Retinal pigment epithelial cell (primary cell): ENCODE data around the gene SCAPER.
"Not testable (repeated sequence)": the region's sequence is repeated elsewhere in the genome, so short reads cannot be mapped to it uniquely, and the experiment has no call there.

Source experiments
- DNase-seq: peaks from one replicate; pipeline ENCODE4 v3.0.0-alpha.2; 2010; ENCODE audit warnings: low read depth
- H3K4me3 ChIP-seq: 2 replicates; pipeline ENCODE4 v1.5.1; 2011; ENCODE audit warnings: mild to moderate bottlenecking, low read length, control low read depth, moderate library complexity
- CTCF ChIP-seq: conservative IDR thresholded peaks from 2 replicates; pipeline ENCODE4 v1.5.1; 2011; ENCODE audit warnings: low read depth, low read length, control low read depth, inconsistent platforms

SCAPER gene

DNA sequence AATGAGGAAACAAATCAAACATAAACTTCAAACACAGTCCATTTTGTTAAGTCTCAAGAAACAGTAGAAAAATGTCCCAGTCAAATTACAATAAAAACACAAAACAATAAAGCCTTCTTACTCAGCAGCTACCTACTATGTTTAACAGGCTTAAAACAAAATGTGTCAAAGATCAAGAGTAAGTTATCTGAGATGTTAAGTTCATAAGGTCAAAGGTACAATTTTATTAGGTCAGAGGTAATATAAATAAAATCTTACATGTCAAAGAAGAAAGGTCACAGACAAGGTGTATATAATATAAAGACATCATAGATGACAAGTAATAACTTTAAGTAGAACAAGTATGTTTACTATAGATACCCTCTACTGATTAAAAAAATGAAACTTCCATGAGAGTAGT, 208.3 kb downstream of the SCAPER start:
- H3K4me3 ChIP-seq, result no peak overlapping the region
- no peak for TF ChIP-seq CTCF
- DNase-seq, result no peak

DNA sequence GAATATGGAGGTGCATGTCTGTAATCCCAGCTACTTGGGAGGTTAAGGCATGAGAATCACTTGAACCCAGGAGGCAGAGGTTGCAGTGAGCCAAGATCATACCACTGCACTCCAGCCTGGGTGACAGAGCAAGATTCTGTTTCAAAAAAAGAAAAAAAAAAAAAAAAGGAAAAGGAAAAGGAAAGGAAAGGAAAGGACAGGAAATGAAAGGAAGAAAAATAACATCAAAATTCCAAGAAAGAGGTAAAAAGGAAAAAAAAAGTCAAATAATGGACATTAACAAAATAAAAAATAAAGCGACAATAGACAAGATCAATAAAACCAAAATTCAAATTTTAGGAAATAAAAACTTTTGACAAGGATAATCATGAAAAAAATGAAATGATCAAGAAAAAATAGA, 212.6 kb downstream of the SCAPER start:
- not testable (repeated sequence) for H3K4me3 ChIP-seq, DNase-seq

DNA sequence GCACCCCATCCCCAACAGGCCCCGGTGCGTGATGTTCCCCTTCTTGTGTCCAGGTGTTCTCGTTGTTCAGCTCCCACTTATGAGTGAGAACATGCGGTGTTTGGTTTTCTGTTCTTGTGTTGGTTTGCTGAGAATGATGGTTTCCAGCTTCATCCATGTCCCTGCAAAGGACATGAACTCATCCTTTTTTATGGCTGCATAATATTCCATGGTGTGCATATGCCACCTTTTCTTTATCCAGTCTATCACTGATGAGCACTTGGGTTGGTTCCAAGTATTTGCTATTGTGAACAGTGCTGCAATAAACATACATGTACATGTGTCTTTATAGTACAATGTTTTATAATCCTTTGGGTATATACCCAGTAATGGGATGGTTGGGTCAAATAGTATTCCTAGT, 217.5 kb downstream of the SCAPER start:
- H3K4me3 ChIP-seq, DNase-seq: not testable (repeated sequence)

DNA sequence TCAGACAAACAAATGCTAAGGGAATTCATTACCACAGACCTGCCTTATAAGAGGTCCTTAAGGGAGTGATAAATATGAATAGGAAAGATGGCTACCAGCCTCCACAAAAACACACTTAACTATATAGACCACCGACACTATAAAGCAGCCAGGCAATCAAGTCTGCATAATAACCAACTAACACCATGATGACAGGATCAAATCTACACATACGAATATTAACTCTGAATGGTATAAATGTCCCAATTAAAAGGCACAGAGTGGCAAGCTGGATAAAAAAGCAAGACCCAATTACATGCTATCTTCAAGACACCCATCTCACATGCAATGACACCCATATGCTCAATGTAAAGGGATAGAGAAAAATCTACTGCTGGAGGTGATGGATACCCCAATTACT, 221.1 kb downstream of the SCAPER start:
- DNase-seq, result no peak
- H3K4me3 ChIP-seq, result no peak overlapping the region
- no peak for TF ChIP-seq CTCF

DNA sequence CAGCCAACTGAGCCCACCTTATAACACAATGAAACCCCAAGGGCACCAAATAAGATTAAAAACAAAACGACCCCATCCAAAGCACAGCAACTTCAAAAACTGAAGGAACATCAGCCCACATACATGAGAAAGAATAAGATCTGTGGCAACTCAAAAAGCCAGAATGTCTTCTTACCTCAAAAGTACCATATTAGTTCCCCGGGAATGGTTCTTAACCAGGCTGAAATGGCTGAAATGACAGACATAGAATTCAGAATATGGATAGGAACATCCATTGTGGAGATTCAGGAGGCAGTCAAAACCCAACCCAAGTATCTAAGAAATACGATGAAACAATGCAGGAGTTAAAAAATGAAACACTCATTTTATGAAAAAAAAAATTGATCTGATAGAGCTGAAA, 222.3 kb downstream of the SCAPER start:
- no peak for TF ChIP-seq CTCF

DNA sequence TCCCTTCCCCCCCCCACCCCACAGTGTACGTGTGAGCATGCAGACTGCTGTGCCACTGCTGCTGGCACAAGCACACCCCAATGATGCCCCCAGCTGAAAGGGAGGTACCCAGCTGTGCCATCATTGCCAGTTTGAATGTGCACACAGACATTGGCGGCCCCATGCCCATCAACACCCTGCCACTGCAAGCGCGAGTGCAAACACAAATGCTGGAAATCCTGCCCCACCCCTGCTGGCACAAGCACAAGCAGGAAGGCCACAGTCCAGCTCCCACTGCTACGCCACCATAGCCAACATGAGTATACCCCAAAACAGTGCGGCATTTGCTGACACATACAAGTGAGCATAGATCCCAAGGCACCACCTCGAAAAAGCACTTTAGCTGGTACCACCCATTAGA, 222.9 kb downstream of the SCAPER start:
- TF ChIP-seq CTCF, result no peak
- no peak overlapping the region for H3K4me3 ChIP-seq
- DNase-seq, result no peak

More for the DNA sequence above, 222.3 kb downstream of the SCAPER start:
- DNase-seq, result no peak
- H3K4me3 ChIP-seq, result no peak overlapping the region

DNA sequence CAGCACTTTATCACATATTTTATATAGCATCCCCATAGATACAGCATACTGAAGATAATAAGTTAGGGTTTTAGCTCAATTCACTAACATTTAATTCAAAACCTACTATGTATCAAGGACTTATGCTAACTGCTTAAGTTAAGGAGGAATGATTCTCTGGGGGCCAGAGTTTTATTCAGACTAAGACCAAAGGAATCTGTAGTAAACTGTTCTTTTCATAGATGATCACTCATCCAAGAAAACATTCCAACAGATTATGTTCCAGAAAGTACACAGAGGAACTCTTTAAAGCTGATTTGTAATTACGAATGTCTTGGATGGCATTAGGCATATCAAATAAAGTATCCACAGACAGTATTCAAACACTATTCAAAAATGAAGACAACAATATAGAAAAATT, 226.4 kb downstream of the SCAPER start:
- DNase-seq, result peak; percentile 19

GRCh38 chr15:76674883-76675282, 230.3 kb downstream of the SCAPER start:
- no peak overlapping the region for H3K4me3 ChIP-seq
- DNase-seq, result no peak
- TF ChIP-seq CTCF, result no peak

More for the DNA sequence above, 226.4 kb downstream of the SCAPER start:
- TF ChIP-seq CTCF, result no peak
- no peak overlapping the region for H3K4me3 ChIP-seq
